HG02623 (cell line): ENCODE results near the gene TRABD.
"Not testable (repeated sequence)": the region's sequence is repeated elsewhere in the genome, so short reads cannot be mapped to it uniquely, and the experiment has no call there.

Experiments used
- ATAC-seq: cut with Tn5 transposase; IDR thresholded peaks from one replicate; pipeline ENCODE4 v1.9.1; 2021; ENCODE audit warnings: moderate library complexity; ENCODE audit not compliant: unreplicated experiment

TRABD gene

GRCh38 chr22:50200461-50201190, 14.9 kb downstream of the TRABD start, which contains the start of gene SELENOO:
Gene SELENOO (plus strand): TSS chr22:50201011. CDS start chr22:50201037, 26 bp downstream.
- peak; percentile 67 for ATAC-seq

GRCh38 chr22:50201191-50202129, 15.7 kb downstream of the TRABD start:
- ATAC-seq: peak; percentile 8

- ATAC-seq: no peak
Measured at GRCh38 chr22:50202130-50202666, 16.5 kb downstream of the TRABD start.

- ATAC-seq: no peak
Measured at GRCh38 chr22:50203288-50203687, 17.6 kb downstream of the TRABD start.

GRCh38 chr22:50204571-50204970, 18.9 kb downstream of the TRABD start:
- ATAC-seq: no peak

GRCh38 chr22:50204998-50205397, 19.3 kb downstream of the TRABD start:
- not testable (repeated sequence) for ATAC-seq

- no peak for ATAC-seq
Measured at GRCh38 chr22:50205781-50206569, 20.3 kb downstream of the TRABD start.

GRCh38 chr22:50206599-50206998, 20.9 kb downstream of the TRABD start:
- no peak for ATAC-seq

GRCh38 chr22:50207383-50208140, 21.8 kb downstream of the TRABD start:
- ATAC-seq: no peak

- no peak for ATAC-seq
Measured at GRCh38 chr22:50208430-50208938, 22.8 kb downstream of the TRABD start.

- no peak for ATAC-seq
Measured at GRCh38 chr22:50208939-50209892, 23.5 kb downstream of the TRABD start.

GRCh38 chr22:50209893-50210292, 24.2 kb downstream of the TRABD start:
- ATAC-seq: no peak

- ATAC-seq: no peak
Measured at GRCh38 chr22:50210378-50211139, 24.8 kb downstream of the TRABD start.

- ATAC-seq: no peak
Measured at GRCh38 chr22:50211147-50211546, 25.4 kb downstream of the TRABD start.

GRCh38 chr22:50213263-50213662, 27.6 kb downstream of the TRABD start:
- no peak for ATAC-seq

- ATAC-seq: no peak
Measured at GRCh38 chr22:50215297-50216054, 29.8 kb downstream of the TRABD start.

- ATAC-seq: no peak
Measured at GRCh38 chr22:50216055-50216683, 30.5 kb downstream of the TRABD start.
